ENCODE results near the gene IER2.
"Not testable (repeated sequence)": the region's sequence is repeated elsewhere in the genome, so short reads cannot be mapped to it uniquely, and the experiment has no call there.

The IER2 gene

DNA sequence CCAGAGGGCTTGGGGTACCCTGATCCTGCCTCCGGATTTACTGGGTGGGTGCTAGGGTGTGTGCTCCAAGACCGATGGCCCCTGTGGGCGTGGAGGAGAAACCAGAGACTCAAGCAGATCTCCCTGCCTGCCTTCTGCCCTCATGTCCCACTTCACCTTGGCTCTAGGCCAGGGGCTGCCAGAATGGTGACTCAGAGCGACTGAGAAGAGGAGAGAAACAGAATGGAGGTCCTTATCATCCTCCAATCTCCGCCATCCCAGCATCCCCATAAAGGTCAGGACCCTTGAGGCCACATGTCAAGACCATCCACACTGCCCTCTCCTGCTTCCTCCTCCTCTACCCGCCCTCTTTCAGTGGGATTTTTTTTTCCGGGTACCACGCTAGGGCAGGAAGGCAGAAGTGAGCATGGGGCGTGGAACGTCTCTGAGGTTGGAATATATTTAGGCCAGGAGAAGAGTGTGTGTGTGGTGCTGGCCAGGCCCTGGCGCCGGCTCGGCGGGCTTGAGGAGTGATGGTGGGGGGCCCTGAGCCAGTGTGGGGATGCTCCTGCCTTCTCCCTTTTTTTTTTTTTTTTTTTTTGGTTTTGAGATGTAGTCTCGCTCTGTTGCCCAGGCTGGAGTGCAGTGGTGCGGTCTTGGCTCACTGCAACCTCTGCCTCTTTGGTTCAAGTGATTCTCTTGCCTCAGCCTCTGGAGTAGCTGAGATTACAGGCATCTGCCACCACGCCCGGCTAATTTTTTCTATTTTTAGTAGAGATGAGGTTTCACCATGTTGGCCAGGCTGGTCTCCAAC, 22.3 kb downstream of the IER2 start:
- DNase-seq (ENCODE audit: low spot score): peak; percentile 12
- TF ChIP-seq, protein P1, sequence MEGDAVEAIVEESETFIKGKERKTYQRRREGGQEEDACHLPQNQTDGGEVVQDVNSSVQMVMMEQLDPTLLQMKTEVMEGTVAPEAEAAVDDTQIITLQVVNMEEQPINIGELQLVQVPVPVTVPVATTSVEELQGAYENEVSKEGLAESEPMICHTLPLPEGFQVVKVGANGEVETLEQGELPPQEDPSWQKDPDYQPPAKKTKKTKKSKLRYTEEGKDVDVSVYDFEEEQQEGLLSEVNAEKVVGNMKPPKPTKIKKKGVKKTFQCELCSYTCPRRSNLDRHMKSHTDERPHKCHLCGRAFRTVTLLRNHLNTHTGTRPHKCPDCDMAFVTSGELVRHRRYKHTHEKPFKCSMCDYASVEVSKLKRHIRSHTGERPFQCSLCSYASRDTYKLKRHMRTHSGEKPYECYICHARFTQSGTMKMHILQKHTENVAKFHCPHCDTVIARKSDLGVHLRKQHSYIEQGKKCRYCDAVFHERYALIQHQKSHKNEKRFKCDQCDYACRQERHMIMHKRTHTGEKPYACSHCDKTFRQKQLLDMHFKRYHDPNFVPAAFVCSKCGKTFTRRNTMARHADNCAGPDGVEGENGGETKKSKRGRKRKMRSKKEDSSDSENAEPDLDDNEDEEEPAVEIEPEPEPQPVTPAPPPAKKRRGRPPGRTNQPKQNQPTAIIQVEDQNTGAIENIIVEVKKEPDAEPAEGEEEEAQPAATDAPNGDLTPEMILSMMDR (IDR thresholded peaks at IDR 0.05; ENCODE audit: extremely low read depth, missing control alignments): no peak

DNA sequence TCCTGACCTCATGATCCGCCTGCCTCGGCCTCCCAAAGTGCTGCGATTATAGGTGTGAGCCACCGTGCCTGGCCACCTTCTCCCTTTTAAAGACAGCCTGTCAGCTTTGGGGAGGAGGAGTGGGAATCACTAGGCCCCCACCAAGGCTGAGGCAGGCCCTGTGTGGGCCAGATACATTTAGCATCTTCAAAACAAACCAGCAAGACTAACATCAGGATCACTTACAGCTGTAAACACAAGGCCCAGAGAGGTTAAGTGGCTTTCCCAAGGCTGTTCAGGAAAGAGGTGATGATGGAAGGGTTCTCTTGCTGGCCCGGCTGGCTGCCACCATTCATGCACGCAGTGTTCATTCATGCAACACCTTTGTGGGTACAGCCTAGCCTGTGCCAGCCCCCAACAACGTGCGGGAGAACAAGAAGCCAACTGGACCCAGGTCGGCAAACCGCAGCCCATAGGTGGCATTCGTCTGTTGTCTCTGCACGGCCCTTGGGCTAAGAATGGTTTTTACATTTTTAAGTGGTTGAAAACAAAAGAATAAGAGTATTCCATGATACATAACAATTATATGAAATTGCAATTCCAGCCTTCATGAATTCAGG, 23.0 kb downstream of the IER2 start:
- TF ChIP-seq, protein P1 (IDR thresholded peaks at IDR 0.05; ENCODE audit: extremely low read depth, missing control alignments): no peak
- no peak for DNase-seq (ENCODE audit: low spot score)

DNA sequence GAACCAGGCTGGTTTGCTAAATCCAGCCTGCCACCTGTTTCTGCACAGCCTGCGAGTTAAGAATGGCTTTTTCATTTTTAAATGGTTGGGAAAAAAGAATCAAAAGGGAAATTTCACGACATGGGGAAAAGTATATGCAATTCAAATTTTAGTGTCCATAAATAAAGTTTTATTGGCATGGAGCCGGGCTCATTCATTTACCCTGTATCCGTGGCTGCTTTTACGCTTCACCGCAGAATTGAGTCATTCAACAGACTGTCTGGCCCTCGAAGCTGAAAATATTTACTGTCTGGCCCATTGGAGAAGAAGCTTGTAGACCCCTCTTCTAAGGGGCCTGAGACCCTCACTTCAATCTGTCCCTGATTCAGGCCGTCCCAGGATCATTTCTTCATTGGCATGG, 26.1 kb downstream of the IER2 start:
- DNase-seq (ENCODE audit: low spot score): no peak
- TF ChIP-seq, protein P1 (IDR thresholded peaks at IDR 0.05; ENCODE audit: extremely low read depth, missing control alignments): no peak

DNA sequence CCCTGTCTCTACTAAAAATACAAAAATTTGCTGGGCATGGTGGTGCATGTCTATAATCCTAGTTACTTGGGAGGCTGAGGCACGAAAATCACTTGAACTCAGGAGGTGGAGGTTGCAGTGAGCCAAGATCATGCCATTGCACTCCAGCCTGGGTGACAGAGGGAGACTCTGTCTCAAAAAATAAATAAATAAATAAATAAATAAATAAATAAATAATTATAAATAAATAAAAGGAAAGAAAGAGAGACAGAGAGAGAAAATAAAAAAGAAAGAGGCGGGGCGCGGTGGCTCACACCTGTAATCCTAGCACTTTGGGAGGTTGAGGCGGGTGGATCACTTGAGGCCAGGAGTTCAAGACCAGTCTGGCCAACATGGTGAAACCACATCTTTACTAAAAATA, 27.4 kb downstream of the IER2 start:
- not testable (repeated sequence) for DNase-seq (ENCODE audit: low spot score)

DNA sequence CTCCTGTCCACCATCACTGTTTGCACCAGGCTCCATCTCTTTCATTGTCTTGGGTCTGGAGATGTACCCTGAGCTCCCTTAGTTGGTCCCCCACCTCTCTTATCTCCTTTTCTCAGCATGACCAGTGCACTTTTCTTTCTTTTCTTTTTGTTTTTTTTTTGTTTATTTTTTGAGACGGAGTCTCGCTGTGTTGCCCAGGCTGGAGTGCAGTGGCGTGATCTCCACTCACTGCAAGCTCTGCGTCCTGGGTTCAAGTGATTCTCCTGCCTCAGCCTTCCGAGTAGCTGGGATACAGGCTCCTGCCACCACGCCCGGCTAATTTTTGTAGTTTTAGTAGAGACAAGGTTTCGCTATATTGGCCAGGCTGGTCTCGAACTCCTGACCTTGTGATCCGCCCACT, 28.1 kb downstream of the IER2 start:
- not testable (repeated sequence) for DNase-seq (ENCODE audit: low spot score)

DNA sequence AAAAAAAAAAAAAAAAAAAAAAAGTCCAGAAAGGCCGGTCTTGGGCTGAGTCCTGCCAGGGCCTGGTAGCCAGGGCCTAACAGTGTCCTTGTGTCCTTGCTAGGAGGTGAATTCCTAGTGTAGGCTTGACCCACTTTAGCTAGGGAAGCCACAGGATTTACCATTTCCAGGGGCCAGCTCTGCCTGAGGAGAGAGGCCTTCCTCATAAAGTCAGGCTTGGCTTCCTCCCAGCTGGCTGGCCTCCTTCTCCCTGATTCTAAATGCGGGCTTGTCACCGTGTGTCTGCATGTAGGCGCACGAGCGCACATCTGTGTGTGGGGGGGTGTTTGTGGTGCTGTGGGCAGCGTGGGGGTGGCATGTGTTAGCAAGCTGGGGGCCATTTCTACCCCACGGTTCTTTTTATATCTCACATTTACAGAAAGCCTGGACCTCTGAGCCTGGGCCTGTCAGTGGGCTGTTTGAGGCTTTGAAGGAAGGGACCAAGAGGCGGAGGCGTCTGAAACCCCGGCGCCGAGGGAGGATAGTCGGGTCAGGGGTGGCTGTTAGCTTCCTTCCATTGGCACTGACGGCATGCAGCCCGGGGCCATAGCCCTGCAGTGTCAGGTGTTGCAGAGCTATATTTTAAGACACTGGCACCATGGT, 31.7 kb downstream of the IER2 start:
- TF ChIP-seq, protein P1 (IDR thresholded peaks at IDR 0.05; ENCODE audit: extremely low read depth, missing control alignments): no peak

DNA sequence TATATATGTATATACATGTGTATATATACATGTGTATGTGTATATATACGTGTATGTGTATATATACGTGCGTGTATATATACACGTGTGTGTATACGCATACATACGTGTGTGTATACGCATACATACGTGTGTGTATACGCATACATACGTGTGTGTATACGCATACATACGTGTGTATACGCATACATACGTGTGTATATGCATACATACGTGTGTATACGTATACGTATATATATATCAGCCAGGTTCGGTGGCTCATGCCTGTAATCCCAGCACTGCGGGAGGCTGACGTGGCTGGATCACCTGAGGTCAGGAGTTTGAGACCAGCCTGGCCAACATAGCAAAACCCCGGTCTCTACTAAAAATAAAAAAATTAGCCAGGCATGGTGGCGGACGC, 34.7 kb downstream of the IER2 start:
- not testable (repeated sequence) for DNase-seq (ENCODE audit: low spot score)

More for the DNA sequence above, 31.7 kb downstream of the IER2 start:
- peak; percentile 59 for DNase-seq (ENCODE audit: low spot score)

DNA sequence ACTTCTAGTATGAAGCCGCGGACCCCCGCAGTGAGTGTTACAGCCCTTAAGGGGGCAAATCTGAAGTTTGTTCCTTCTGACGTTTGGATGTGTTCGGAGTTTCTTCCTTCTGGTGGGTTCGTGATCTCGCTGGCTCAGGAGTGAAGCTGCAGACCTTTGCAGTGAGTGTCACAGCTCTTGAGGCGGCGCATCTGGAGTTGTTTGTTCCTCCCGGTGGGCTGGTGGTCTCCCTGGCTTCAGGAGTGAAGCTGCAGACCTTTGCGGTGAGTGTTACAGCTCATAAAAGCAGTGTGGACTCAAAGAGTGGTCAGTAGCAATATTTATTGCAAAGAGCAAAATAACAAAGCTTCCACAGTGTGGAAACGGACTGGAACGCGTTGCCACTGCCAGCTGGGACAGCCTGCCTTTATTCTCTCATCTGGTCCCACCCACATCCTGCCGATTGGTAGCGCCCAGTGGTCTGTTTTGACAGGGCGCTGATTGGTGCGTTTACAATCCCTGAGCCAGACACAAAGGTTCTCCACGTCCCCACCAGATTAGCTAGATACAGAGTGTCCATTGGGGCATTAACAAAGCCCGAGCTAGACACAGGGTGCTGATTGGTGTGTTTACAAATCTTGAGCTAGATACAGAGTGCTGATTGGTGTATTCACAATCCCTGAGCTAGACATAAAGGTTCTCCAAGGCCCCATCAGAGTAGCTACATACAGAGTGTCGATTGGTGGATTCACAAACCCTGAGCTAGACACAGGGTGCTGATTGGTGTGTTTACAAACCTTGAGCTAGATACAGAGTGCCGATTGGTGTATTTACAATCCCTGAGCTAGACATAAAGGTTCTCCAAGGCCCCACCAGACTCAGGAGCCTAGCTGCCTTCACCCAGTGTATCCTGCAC, 35.8 kb downstream of the IER2 start:
- DNase-seq (ENCODE audit: low spot score): not testable (repeated sequence)

DNA sequence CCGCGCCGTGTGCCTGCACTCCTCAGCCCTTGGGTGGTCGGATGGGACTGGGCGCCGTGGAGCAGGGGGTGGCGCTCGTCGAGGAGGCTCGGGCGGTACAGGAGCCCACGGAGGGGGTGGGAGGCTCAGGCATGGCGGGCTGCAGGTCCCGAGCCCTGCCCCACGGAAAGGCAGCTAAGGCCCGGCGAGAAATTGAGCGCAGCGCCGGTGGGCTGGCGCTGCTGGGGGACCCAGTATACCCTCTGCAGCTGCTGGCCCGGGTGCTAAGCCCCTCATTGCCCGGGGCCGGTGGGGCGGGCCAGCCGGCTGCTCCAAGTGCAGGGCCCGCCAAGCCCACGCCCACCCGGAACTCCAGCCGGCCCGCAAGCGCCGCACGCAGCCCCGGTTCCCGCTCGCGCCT, 36.5 kb downstream of the IER2 start:
- not testable (repeated sequence) for DNase-seq (ENCODE audit: low spot score)

Measured in GM20000 (cell line).